AG04450 (cell line): ENCODE measurements around the gene CEP120. TPM values are rescaled to one million over a fixed set of nuclear protein-coding genes. Genes with fewer than 3 reads are reported as not detected.
A peak's percentile ranks its signal among the peaks of the same experiment; 100 is the strongest.

Experiments
- CTCF ChIA-PET: fragments of 300-600, 350-600 bp; formaldehyde crosslinking; extraction: SDS; loops from one replicate; lab custom pipeline; 2022; ENCODE audit warnings: antibody characterized with exemption, inconsistent platforms; lab: Charles Lee
- POLR2A ChIA-PET: fragments of 350-600 bp; formaldehyde crosslinking; extraction: SDS; loops from one replicate; lab custom pipeline; 2021; ENCODE audit warnings: antibody characterized with exemption, inconsistent platforms; lab: Yijun Ruan, JAX
- DNase-seq: peaks from one replicate; pipeline ENCODE4 v3.0.0-alpha.2; 2011; ENCODE audit warnings: low read depth, low spot score
- H3K27ac ChIP-seq: one replicate; pipeline ENCODE4 v1.5.1; 2012; ENCODE audit warnings: low read depth, low read length, control low read depth
- H3K27me3 ChIP-seq: one replicate; pipeline ENCODE4 v1.6.0; 2012; ENCODE audit warnings: low read length; ENCODE audit not compliant: control insufficient read depth, insufficient read depth
- H3K4me3 ChIP-seq: 2 replicates; pipeline ENCODE4 v1.5.1; 2011; ENCODE audit warnings: mild to moderate bottlenecking, low read depth, low read length, control low read depth
- H3K9me3 ChIP-seq: 2 replicates; pipeline ENCODE4 v1.5.1; 2012; ENCODE audit warnings: low read length; ENCODE audit not compliant: control insufficient read depth, insufficient read depth
- polyA plus RNA-seq: library from polyadenylated mRNA; depleted of rRNA; stranded (reverse); fragments of >200 nt; gene quantifications from 2 replicates; pipeline ENCODE4 v1.2.3, GENCODE V29; 2011
- TF ChIP-seq, protein P1 (sequence below): IDR thresholded peaks from 2 replicates; pipeline ENCODE4 v1.5.1; 2011; ENCODE audit warnings: low read depth, low read length, control low read depth, inconsistent platforms

Gene CEP120
- polyA plus RNA-seq, 1 experiment, result 27.2 TPM

DNA sequence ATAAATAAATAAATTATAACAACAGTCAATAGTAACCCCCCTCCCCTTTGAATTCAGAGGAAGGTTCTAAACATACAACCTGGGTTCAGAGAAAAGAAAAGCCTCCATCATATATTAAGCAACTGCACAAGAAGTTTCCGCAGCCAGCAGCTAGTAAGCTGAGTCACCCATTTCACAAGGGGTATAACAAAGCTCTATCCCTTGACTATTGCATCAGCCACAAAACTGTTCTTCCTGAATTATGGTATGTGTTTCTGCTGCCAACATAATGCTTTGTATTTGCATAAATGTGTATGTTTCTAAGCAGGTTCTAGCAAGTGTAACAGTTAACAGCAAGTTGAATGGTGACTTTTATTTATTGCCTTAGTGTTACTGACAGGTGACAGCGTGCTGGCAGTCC, 6.8 kb upstream of the CEP120 start:
- Histone ChIP-seq H3K9me3 (no peaks in the 10 kb centered on the region), H3K4me3 (no peak overlapping the region), H3K27ac (peak overlapping the region; percentile 68), H3K27me3 (no peaks in the 10 kb centered on the region)
- ChIA-PET POLR2A (no interaction called here), CTCF (interaction anchor here (1.0 kb wide), 1 partner anchor 181 kb away, joined by 8 read pairs; no protein-coding TSS in a partner anchor)
- TF ChIP-seq, protein P1, sequence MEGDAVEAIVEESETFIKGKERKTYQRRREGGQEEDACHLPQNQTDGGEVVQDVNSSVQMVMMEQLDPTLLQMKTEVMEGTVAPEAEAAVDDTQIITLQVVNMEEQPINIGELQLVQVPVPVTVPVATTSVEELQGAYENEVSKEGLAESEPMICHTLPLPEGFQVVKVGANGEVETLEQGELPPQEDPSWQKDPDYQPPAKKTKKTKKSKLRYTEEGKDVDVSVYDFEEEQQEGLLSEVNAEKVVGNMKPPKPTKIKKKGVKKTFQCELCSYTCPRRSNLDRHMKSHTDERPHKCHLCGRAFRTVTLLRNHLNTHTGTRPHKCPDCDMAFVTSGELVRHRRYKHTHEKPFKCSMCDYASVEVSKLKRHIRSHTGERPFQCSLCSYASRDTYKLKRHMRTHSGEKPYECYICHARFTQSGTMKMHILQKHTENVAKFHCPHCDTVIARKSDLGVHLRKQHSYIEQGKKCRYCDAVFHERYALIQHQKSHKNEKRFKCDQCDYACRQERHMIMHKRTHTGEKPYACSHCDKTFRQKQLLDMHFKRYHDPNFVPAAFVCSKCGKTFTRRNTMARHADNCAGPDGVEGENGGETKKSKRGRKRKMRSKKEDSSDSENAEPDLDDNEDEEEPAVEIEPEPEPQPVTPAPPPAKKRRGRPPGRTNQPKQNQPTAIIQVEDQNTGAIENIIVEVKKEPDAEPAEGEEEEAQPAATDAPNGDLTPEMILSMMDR, result no peak
- DNase-seq, result peak; percentile 73

DNA sequence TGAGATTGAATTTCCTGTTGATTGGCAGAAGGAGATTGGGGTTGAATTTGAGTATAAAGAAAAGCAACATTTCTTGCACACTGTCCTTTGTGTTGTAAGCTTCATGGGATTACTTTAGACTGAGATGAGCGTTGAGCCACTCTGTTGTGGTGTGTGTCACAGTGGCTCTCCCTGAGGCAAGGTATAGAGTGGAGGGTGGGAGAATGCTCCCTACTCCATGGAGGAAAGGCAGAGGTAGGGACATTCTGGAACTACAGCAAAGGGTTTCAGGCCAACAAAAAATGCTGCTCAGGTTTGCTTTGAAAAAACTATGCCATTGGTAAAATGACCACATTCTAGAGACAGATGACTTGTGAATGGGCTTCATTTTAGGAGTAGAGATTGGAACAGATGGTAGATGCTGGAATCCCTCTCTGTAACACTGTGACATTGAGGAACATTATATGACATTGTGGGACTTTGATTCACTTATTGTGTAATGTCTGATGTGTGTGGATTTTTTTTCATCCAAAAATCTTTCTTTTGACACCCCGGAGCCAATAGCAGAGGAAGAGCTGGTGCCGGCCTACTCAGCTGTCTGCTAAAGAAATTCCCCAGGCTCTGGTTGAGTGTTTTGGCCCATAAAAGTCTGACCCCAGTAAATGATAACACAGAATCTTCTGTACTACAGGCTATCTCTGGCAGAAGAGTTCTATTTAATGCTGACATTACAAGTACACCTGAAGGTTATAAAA, 6.2 kb upstream of the CEP120 start:
- CTCF ChIA-PET, result interaction anchor here (1.0 to 1.7 kb wide), 2 partner anchors 181 kb away, joined by 8 read pairs; no protein-coding TSS in a partner anchor
- Histone ChIP-seq H3K4me3 (no peak overlapping the region), H3K27ac (peak overlapping the region; percentile 81), H3K27me3 (no peaks in the 10 kb centered on the region), H3K9me3 (no peaks in the 10 kb centered on the region)
- POLR2A ChIA-PET, result no interaction called here
- TF ChIP-seq, protein P1, result no peak
- no peak for DNase-seq

DNA sequence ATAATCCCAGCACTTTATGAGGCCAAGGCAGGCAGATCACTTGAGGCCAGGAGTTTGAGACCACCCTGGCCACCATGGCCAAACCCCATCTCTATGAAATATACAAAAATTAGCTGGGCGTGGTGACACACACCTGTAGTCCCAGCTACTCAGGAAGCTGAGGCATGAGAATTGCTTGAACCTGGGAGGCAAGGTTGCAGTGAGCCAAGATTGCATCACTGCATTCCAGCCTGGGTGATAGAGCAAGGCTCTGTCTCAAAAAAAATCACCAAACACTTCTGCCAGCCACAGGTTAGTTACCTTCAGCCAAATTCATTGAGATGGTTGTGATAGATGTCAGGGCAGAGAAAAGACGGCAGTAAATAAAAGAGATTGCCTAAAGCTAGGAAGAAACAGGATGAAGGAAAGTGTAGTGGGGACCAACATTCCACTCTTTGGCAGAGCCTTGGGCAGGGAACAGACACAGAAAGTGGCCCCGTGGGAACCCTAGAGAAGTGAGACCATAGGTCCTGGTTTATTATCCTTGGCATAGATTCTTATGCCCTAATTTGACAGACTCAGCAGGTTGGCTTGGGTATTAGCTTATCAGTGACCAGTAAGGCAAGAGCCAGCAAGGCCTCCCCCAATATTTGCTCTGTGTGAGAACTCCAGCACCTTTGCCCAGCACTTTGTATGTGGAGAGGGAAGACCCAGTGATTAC, 5.5 kb upstream of the CEP120 start:
- Histone ChIP-seq H3K9me3 (no peaks in the 10 kb centered on the region), H3K27ac (no peak overlapping the region), H3K27me3 (no peaks in the 10 kb centered on the region), H3K4me3 (no peak overlapping the region)
- CTCF ChIA-PET, result interaction anchor here (1.7 kb wide), 1 partner anchor 182 kb away, joined by 8 read pairs; no protein-coding TSS in a partner anchor
- TF ChIP-seq, protein P1, result no peak
- POLR2A ChIA-PET, result no interaction called here
- no peak for DNase-seq

DNA sequence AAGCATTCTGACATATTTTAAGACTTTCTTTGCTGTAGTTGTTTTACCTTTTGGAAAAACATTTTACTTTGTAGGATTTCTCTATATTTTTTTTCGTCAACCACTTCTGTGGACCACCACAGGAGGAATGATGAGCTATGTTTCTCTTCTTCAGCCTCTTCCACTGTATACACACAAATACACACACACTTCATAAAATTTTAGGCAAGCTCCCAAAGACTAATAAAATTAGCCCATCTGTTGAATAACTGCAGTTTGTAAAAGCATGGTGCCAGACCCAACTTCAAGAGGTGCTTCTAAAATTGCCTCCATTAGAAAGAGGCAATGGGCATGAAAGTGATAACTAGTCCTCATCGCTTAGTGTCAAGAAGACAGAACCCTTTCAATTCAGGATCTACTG, 4.1 kb upstream of the CEP120 start:
- H3K9me3 ChIP-seq, result no peaks in the 10 kb centered on the region
- POLR2A ChIA-PET, result no interaction called here
- CTCF ChIA-PET, result interaction anchor here (1.7 kb wide), 1 partner anchor 184 kb away, joined by 7 read pairs; no protein-coding TSS in a partner anchor
- no peaks in the 10 kb centered on the region for H3K27me3 ChIP-seq
- TF ChIP-seq, protein P1, result no peak
- no peak overlapping the region for H3K27ac ChIP-seq
- no peak overlapping the region for H3K4me3 ChIP-seq
- DNase-seq, result no peak

DNA sequence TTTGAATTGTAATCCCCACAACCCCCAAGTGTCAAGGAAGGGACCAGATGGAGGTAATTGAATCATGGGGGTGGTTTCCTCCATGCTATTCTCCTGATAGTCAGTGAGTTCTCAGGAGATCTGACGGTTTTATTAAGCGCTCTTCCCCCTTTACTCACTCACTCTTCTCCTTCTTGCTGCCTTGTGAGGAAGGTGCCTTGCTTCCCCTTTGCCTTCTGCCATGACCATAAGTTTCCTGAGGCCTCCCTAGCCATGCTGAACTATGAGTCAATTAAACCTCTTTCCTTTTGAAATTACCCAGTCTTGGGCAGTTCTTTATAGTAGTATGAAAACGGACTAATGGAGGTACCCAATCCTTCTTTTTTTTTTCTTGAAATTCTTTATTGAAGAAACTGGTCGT, 2.2 kb upstream of the CEP120 start:
- ChIA-PET CTCF (no interaction called here), POLR2A (no interaction called here)
- Histone ChIP-seq H3K27me3 (no peaks in the 10 kb centered on the region), H3K4me3 (no peak overlapping the region), H3K27ac (no peak overlapping the region), H3K9me3 (no peaks in the 10 kb centered on the region)
- no peak for DNase-seq
- TF ChIP-seq, protein P1, result no peak
